Smooth muscle cell (in vitro differentiated cells): ENCODE measurements around the gene FAM124B. TPM values are rescaled to one million over a fixed set of nuclear protein-coding genes. Genes with fewer than 3 reads are reported as not detected.

Source experiments
- DNase-seq: peaks from one replicate; lab custom pipeline; 2025; ENCODE audit not compliant: unreplicated experiment; lab: John Stamatoyannopoulos, UW
- H2AFZ ChIP-seq: fragments of 200-600 bp; sonication (generic); 2 replicates; pipeline ENCODE4 v1.6.0; 2016; ENCODE audit warnings: antibody characterized with exemption, low read depth, mild to moderate bottlenecking
- H3F3A ChIP-seq: fragments of 200-600 bp; sonication (generic); 2 replicates; pipeline ENCODE4 v1.6.0; 2017; ENCODE audit warnings: antibody characterized with exemption, low read depth
- H3K27ac ChIP-seq: fragments of 200-600 bp; sonication (generic); 2 replicates; pipeline ENCODE4 v1.5.1; 2016; ENCODE audit warnings: low read depth, mild to moderate bottlenecking
- H3K27me3 ChIP-seq: fragments of 200-600 bp; sonication (generic); 2 replicates; pipeline ENCODE4 v1.6.1; 2016; ENCODE audit warnings: low read depth, mild to moderate bottlenecking
- H3K36me3 ChIP-seq: fragments of 200-600 bp; sonication (generic); 2 replicates; pipeline ENCODE4 v1.5.1; 2016; ENCODE audit warnings: low read depth
- H3K4me1 ChIP-seq: fragments of 200-600 bp; sonication (generic); 2 replicates; pipeline ENCODE4 v1.5.1; 2016; ENCODE audit warnings: low read depth
- H3K4me2 ChIP-seq: fragments of 200-600 bp; sonication (generic); 2 replicates; pipeline ENCODE4 v1.6.0; 2016; ENCODE audit warnings: mild to moderate bottlenecking
- H3K4me3 ChIP-seq: fragments of 200-600 bp; sonication (generic); 2 replicates; pipeline ENCODE4 v1.5.1; 2016; ENCODE audit warnings: mild to moderate bottlenecking
- H3K79me2 ChIP-seq: fragments of 200-600 bp; sonication (generic); 2 replicates; pipeline ENCODE4 v1.6.0; 2016; ENCODE audit warnings: low read depth, mild to moderate bottlenecking
- H3K9ac ChIP-seq: fragments of 200-600 bp; sonication (generic); 2 replicates; pipeline ENCODE4 v1.6.0; 2016; ENCODE audit warnings: low read depth
- H3K9me3 ChIP-seq: fragments of 200-600 bp; sonication (generic); replicated peaks from 2 replicates; pipeline ENCODE4 v1.5.1; 2016; ENCODE audit warnings: low read depth
- H4K20me1 ChIP-seq: fragments of 200-600 bp; sonication (generic); 2 replicates; pipeline ENCODE4 v1.6.0; 2016; ENCODE audit warnings: low read depth
- CTCF ChIP-seq: fragments of 200-600 bp; sonication (generic); IDR thresholded peaks from 2 replicates; pipeline ENCODE4 v1.5.1; 2017; ENCODE audit warnings: borderline replicate concordance, mild to moderate bottlenecking, antibody characterized with exemption; ENCODE audit not compliant: insufficient read depth, poor library complexity, severe bottlenecking
- WGBS: methylation state at CpG from one replicate; pipeline ENCODE4 v1.1.7; 2016; ENCODE audit warnings: low lambda C conversion rate; 5-methylcytosine and 5-hydroxymethylcytosine counted together
- polyA plus RNA-seq: library from polyadenylated mRNA; unstranded; fragments of >200 nt; fragmentation: Nextera tagmentation; extraction: Ambion mirVana; gene quantifications from 2 replicates; pipeline ENCODE4 v1.2.1, GENCODE V29; 2016
- total RNA-seq: library from RNA; depleted of rRNA; stranded (reverse); fragments of >200 nt; gene quantifications from 2 replicates; pipeline ENCODE4 v1.2.3, GENCODE V29; 2014

Gene FAM124B
- total and polyA plus RNA-seq, 2 experiments from 2014 or later: 1.2 TPM; not detected in 1

- H3K4me3 ChIP-seq: no peak overlapping the region
- no peak for DNase-seq
- H3F3A ChIP-seq: no peaks in the 10 kb centered on the region
These were observed 8.6 kb downstream of the FAM124B start for GRCh38 chr2:224393157-224393872.

GRCh38 chr2:224392545-224392944, 9.4 kb downstream of the FAM124B start:
- WGBS: 85% methylated on average over 4 of the region's 4 CpGs
- no peaks in the 10 kb centered on the region for H3K27me3 ChIP-seq

More at GRCh38 chr2:224393157-224393872, 8.6 kb downstream of the FAM124B start:
- WGBS: 98% methylated on average over 3 of the region's 3 CpGs
- Histone ChIP-seq H3K27ac (no peak overlapping the region), H3K4me1 (no peaks in the 10 kb centered on the region), H3K9ac (no peak overlapping the region), H2AFZ (no peak overlapping the region), H4K20me1 (no peaks in the 10 kb centered on the region), H3K27me3 (no peaks in the 10 kb centered on the region), H3K4me2 (no peak overlapping the region), H3K36me3 (no peaks in the 10 kb centered on the region), H3K9me3 (no peaks in the 10 kb centered on the region), H3K79me2 (no peaks in the 10 kb centered on the region)
- TF ChIP-seq CTCF: no peak

GRCh38 chr2:224389317-224389716, 12.6 kb downstream of the FAM124B start:
- Histone ChIP-seq H3K36me3 (no peaks in the 10 kb centered on the region), H3K4me1 (no peaks in the 10 kb centered on the region), H3K79me2 (no peaks in the 10 kb centered on the region), H3K27ac (no peak overlapping the region), H3K4me3 (no peak overlapping the region), H3K27me3 (no peaks in the 10 kb centered on the region), H4K20me1 (no peaks in the 10 kb centered on the region), H3K9ac (no peak overlapping the region), H3F3A (no peaks in the 10 kb centered on the region), H2AFZ (no peak overlapping the region), H3K4me2 (no peak overlapping the region), H3K9me3 (no peaks in the 10 kb centered on the region)
- TF ChIP-seq CTCF: no peak
- no peak for DNase-seq
- 66% methylated on average over 5 of the region's 5 CpGs for WGBS

More at GRCh38 chr2:224392545-224392944, 9.4 kb downstream of the FAM124B start:
- Histone ChIP-seq H3K4me1 (no peaks in the 10 kb centered on the region), H3K79me2 (no peaks in the 10 kb centered on the region), H3K4me3 (no peak overlapping the region), H3K36me3 (no peaks in the 10 kb centered on the region), H3K4me2 (no peak overlapping the region), H3K27ac (no peak overlapping the region), H2AFZ (no peak overlapping the region), H4K20me1 (no peaks in the 10 kb centered on the region), H3K9ac (no peak overlapping the region), H3K9me3 (no peaks in the 10 kb centered on the region), H3F3A (no peaks in the 10 kb centered on the region)
- TF ChIP-seq CTCF: no peak
- no peak for DNase-seq

- WGBS: 92% methylated on average over 2 of the region's 2 CpGs
These were observed 15.0 kb downstream of the FAM124B start for GRCh38 chr2:224386876-224387275.

More at GRCh38 chr2:224386876-224387275, 15.0 kb downstream of the FAM124B start:
- Histone ChIP-seq H4K20me1 (no peaks in the 10 kb centered on the region), H3K4me1 (no peaks in the 10 kb centered on the region), H3K27ac (no peak overlapping the region), H3K4me3 (no peak overlapping the region), H3K9me3 (no peaks in the 10 kb centered on the region), H3K9ac (no peak overlapping the region), H2AFZ (no peak overlapping the region), H3K4me2 (no peak overlapping the region), H3K27me3 (no peaks in the 10 kb centered on the region), H3K79me2 (no peaks in the 10 kb centered on the region), H3K36me3 (no peaks in the 10 kb centered on the region), H3F3A (no peaks in the 10 kb centered on the region)
- DNase-seq: no peak
- no peak for TF ChIP-seq CTCF
